CD1c-positive myeloid dendritic cell (primary cell): ENCODE data around the gene ADAM8.

Experiments
- DNase-seq: peaks from one replicate; pipeline ENCODE4 v3.0.0-alpha.2; 2016; ENCODE audit errors: extremely low spot score

The ADAM8 gene

GRCh38 chr10:133249975-133250754 lies 26.5 kb downstream of the ADAM8 start:
- no peak for DNase-seq

GRCh38 chr10:133249094-133249780 lies 27.4 kb downstream of the ADAM8 start:
- no peak for DNase-seq

- DNase-seq, result no peak
Measured at GRCh38 chr10:133248334-133248715, 28.3 kb downstream of the ADAM8 start.

- no peak for DNase-seq
Measured at GRCh38 chr10:133247681-133248333, 28.9 kb downstream of the ADAM8 start.

GRCh38 chr10:133246236-133246626 lies 30.4 kb downstream of the ADAM8 start:
- no peak for DNase-seq

GRCh38 chr10:133245439-133246235 lies 31.0 kb downstream of the ADAM8 start:
- DNase-seq, result no peak

GRCh38 chr10:133243593-133243992 lies 33.1 kb downstream of the ADAM8 start:
- no peak for DNase-seq

GRCh38 chr10:133242611-133243356 lies 33.9 kb downstream of the ADAM8 start:
- peak; percentile 11 for DNase-seq

- peak; percentile 15 for DNase-seq
Measured at GRCh38 chr10:133241501-133242205, 35.0 kb downstream of the ADAM8 start.

- no peak for DNase-seq
Measured at GRCh38 chr10:133239990-133240389, 36.7 kb downstream of the ADAM8 start.

GRCh38 chr10:133238466-133238804 lies 38.2 kb downstream of the ADAM8 start:
- no peak for DNase-seq

- no peak for DNase-seq
Measured at GRCh38 chr10:133237588-133238465, 38.8 kb downstream of the ADAM8 start, which contains the start of gene VENTX. Gene VENTX, plus strand, starts transcription at chr10:133237855. Its CDS starts 60 bp downstream, at chr10:133237915.

- no peak for DNase-seq
Measured at GRCh38 chr10:133237241-133237587, 39.5 kb downstream of the ADAM8 start.

GRCh38 chr10:133236401-133237240 lies 40.0 kb downstream of the ADAM8 start:
- DNase-seq, result peak; percentile 35

- peak; percentile 62 for DNase-seq
Measured at GRCh38 chr10:133235932-133236331, 40.7 kb downstream of the ADAM8 start.

- peak; percentile 34 for DNase-seq
Measured at GRCh38 chr10:133235265-133235855, 41.3 kb downstream of the ADAM8 start.

GRCh38 chr10:133234796-133235195 lies 41.9 kb downstream of the ADAM8 start:
- DNase-seq, result peak; percentile 59

- DNase-seq, result no peak
Measured at GRCh38 chr10:133231946-133232574, 44.6 kb downstream of the ADAM8 start.
